ENCODE results near the gene APOH.

Gene APOH

GRCh38 chr17:66192378-66192687 is 36.9 kb downstream of the APOH start:
- no peak for DNase-seq (ENCODE audit: low read depth in 3 of 3)

DNA sequence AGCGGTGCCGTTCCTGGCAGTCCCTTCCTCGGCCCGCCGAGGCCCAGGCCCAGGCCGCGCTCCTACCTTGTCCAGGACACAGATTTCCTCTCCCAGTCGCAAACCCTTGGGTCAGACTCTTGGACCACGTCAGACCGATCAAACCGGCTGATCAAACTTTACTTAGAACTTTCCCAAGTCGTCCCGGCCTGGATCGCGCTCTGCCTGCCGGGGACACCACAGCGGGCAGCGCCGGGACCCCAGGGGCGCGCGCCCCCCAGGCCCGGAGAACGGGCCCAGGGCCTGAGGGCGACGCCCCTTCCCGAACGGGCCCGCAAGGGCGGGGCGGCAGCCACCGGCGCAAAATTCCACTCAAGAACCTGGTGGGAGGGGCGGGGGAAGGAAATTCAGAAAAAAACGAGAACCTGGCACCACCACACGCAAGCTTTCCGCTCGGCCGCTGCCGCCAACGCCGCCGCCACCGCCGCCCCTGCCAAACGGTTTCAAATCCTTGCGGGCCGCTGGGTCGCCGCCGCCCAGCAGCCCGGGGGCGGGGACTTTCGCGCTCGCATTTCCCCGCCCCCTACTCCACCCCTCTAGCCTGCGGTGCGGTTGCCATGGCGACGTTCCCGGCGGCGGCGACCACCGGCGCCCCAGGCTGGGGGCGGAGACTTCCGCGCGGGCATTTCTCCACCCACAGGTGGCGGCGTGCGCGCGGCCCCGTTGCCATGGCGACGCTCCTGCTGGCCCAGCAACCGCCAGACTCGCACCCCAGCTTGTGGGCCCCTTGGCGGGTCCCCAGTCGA is 37.4 kb downstream of the APOH start, which contains the start of gene CEP112:
Gene CEP112 (minus strand): TSS at position 541 of the 785 bp plus-strand sequence.
- peak; percentile 61 to 75 (median 72) for DNase-seq (ENCODE audit: low read depth in 3 of 3)

GRCh38 chr17:66190738-66191592 is 38.2 kb downstream of the APOH start:
- no peak for DNase-seq (ENCODE audit: low read depth in 3 of 3)

GRCh38 chr17:66187718-66188117 is 41.5 kb downstream of the APOH start:
- no peak for DNase-seq (ENCODE audit: low read depth in 3 of 3)

DNA sequence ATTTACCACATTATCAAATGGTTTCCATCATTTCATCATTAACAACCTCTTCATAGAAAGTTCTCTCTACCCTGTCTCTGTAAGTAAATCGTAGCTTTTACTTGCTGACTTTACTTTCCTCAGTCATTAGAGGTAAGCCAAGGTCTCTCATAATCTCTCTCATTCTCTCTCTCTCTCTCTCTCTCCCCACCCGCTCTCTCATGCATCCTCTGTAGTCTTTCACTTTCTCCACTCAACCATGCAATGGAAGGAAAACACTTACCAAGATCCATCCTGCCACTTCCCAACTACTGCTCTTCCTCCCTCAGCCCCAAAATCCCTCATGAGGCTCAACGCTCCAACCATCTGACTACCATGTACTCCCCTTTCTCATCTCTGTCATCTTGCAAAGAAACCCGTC is 43.4 kb downstream of the APOH start:
- no peak for DNase-seq (ENCODE audit: low read depth in 3 of 3)

DNA sequence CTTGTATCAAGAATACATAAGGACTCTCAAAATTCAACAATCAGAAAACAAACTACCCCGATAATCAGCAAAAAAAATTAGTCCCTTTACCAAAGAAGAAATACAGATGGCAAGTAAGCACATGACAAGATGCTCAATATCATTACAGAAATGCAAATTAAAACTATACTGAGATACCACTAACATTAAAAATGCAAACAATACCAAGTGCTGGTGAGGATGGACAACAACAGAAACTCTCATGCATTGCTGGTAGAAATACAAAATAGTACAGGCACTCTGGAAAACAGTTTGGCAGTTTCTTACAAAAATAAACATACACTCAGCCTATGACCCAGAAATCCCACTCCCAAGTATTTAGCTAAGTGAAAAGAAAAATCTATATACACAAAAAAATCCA is 44.8 kb downstream of the APOH start:
- DNase-seq (ENCODE audit: low read depth in 3 of 3) = no peak

GRCh38 chr17:66183529-66183928 is 45.7 kb downstream of the APOH start:
- no peak for DNase-seq (ENCODE audit: low read depth in 3 of 3)

DNA sequence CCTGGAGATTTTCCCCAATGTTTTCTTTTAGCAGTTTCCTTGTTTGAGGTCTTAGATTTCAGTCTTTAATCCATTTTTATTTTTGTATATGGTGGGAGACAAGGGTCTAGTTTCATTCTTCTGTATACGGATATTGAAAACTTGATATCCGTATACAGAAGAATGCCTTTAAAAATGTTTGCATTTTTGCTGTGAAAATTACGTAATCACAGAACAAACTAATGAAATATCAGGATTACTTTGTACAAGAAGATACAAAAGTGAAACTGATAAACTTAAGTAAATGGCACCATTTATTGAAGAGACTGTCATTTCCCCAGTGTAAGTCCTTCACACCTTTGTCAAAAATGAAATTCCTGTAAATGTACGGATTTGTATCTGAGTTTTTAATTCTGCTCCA is 50.6 kb downstream of the APOH start:
- DNase-seq (ENCODE audit: low read depth in 3 of 3) = no peak

DNA sequence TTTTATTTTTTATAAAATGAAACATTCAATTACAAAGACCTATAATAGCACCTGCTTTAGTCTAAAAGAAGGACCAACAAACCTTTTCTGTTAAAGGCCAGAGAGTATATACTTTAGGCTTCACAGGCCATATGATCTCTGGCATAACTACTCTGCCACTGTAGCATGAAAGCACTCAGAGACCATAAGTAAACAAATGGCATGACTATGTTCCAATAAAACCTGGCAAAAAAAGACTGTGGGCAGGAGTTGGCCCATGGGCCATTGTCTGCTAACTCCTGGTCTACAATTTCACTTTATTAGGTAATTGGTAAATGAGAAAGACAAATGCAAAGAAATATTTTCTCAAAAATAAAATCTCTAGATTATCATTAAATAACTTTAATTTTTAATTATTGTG is 52.2 kb downstream of the APOH start:
- no peak for DNase-seq (ENCODE audit: low read depth in 3 of 3)

DNA sequence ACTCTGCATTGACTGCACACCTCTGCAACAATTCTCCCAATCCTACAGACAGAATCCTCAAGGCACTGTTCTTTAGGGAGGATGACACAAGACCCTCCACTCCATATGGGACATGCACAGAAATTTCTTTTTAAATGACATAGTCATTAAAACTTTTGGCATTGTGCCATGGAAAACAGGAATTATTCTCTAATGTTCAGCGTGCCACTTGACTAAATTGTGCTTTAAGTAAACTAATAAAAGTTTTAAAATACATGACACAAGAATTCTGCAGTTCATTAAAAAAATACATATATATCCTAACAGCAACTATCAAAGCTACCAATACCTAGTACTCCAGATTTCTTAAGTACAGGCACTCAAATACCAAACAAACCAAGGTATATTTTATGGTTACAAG is 53.3 kb downstream of the APOH start:
- no peak for DNase-seq (ENCODE audit: low read depth in 3 of 3)

GRCh38 chr17:66172691-66173223 is 56.5 kb downstream of the APOH start:
- DNase-seq (ENCODE audit: low read depth in 3 of 3) = no peak

- no peak for DNase-seq (ENCODE audit: low read depth in 3 of 3)
These were observed 57.1 kb downstream of the APOH start for GRCh38 chr17:66172144-66172543.

DNA sequence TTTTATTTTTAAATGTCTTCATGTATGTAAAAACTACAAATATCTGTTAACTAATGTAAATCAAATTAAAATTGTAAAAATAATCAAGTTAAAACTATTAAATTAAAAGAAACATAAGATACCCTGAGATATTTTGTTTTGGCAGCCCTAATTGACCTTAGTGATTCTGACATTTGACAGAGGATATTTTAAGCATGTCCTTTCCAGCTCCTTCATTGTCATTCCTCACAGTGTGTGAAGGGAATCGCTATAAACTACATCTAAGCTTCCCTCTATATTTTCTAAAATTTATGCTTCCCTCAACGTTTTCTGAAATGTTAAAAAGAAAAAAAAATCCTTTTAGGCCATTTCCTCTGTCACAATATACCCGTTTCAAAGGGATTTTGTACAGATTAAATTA is 57.5 kb downstream of the APOH start:
- DNase-seq (ENCODE audit: low read depth in 3 of 3) = no peak

GRCh38 chr17:66171172-66171571 is 58.0 kb downstream of the APOH start:
- DNase-seq (ENCODE audit: low read depth in 3 of 3) = no peak

- no peak for DNase-seq (ENCODE audit: low read depth in 3 of 3)
These were observed 59.4 kb downstream of the APOH start for GRCh38 chr17:66169839-66170238.

- DNase-seq (ENCODE audit: low read depth in 3 of 3) = no peak
These were observed 61.9 kb downstream of the APOH start for GRCh38 chr17:66167189-66167815.

- no peak for DNase-seq (ENCODE audit: low read depth in 3 of 3)
These were observed 63.6 kb downstream of the APOH start for GRCh38 chr17:66165537-66166123.
